ENCODE measurements around the gene SETD9.

Gene SETD9, protein sequence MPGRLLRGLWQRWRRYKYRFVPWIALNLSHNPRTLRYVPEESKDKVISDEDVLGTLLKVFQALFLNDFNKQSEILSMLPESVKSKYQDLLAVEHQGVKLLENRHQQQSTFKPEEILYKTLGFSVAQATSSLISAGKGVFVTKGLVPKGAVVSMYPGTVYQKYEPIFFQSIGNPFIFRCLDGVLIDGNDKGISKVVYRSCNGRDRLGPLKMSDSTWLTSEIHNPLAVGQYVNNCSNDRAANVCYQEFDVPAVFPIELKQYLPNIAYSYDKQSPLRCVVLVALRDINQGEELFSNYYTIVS

DNA sequence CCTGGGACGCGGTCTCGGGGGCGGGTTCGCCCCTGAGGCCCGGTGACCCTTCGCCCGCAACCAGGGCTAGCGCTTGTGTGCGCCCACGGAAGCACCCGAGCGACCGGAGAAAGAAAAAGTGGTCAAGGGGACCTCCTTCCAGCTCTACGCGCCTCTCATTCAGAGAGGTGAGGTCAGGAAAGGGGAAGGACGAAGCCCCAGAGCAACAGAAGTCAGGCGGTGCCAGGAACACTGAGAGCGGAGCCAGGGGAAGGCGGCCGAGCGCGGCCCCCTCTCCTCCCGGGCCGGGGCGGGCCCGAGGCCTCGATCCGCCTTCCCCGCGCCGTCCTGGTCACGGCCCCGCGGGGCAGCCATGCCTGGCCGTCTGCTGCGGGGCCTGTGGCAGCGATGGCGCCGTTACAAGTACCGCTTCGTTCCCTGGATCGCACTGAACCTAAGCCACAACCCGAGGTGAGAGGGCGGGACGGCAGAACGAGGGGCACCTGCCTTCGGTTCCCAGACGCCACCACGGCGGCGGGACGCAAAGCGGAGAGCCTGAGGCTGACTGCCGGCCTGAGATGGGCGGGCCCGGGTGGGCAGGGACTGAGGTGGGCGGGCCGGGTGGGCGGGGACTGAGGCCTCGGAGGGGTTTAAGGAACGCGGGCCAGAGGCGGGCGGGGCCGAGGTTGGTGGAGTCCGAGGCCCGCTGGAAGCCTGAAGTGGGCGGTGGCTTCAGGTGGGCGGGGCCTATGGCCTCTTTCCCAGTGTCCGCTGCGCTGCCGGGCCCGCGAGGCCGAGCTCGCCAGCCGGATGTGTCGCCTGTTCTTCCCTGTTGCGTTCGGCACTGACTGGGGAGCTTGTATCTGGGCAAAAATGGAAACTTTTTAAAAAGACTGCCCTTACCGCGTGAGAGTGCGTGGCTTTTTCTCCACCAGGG, at the start of gene SETD9:
TSS of gene SETD9 (plus strand) at position 303 of the 916 bp plus-strand sequence. CDS start at position 353, 50 bp downstream.
- no peaks in the 10 kb centered on the region for H3K36me3 ChIP-seq (replicated peaks)
- H3K4me3 ChIP-seq (ENCODE audit: low read depth, low read length): peak within 1 kb of the TSS; percentile 74
- in situ Hi-C loops (cut with HindIII; ENCODE audit: low pct_ligation_motif_present, low sequenced_read_pairs): loop anchor here (25.0 kb wide), 1 partner anchor 353 kb away; no protein-coding TSS in a partner anchor
- H3K27ac ChIP-seq: peak within 1 kb of the TSS; percentile 96
- DNase-seq: peak; percentile 96
- TF ChIP-seq, protein P1, sequence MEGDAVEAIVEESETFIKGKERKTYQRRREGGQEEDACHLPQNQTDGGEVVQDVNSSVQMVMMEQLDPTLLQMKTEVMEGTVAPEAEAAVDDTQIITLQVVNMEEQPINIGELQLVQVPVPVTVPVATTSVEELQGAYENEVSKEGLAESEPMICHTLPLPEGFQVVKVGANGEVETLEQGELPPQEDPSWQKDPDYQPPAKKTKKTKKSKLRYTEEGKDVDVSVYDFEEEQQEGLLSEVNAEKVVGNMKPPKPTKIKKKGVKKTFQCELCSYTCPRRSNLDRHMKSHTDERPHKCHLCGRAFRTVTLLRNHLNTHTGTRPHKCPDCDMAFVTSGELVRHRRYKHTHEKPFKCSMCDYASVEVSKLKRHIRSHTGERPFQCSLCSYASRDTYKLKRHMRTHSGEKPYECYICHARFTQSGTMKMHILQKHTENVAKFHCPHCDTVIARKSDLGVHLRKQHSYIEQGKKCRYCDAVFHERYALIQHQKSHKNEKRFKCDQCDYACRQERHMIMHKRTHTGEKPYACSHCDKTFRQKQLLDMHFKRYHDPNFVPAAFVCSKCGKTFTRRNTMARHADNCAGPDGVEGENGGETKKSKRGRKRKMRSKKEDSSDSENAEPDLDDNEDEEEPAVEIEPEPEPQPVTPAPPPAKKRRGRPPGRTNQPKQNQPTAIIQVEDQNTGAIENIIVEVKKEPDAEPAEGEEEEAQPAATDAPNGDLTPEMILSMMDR (IDR thresholded peaks at IDR 0.05; ENCODE audit: low read depth, low read length, missing control alignments): no peak
- no peaks in the 10 kb centered on the region for H3K27me3 ChIP-seq (replicated peaks)

DNA sequence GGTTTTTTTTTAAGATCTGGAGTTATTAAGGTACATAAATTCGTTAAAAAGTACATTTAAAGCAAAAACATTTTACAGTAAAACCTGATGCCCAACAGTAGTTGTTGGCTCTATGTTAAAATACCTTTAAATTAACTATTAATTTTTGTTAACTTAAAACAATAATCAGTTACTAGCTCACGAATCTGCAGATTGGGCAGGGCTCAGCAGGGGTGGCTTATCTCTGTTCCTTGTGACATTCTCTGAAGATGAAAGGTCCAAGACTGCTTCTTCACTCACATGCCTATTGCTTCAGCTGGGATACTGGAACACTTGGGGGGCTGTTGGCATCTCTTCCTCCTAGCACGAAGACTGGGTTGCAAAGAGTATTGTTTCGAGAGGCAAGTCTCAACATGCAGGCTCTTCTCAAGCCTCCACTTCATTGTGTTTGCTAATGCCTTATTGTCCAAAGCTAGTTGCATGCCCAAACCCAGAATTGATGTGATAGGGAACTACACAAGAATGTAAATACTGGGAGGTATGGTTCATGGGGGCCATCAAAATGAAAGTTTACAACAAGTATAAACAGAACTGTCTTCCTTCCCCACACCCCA, 47.4 kb upstream of the SETD9 start:
- Histone ChIP-seq H3K36me3 (replicated peaks) (peaks cover 7% of the 10 kb centered on the region), H3K4me3 (ENCODE audit: low read depth, low read length) (no peak overlapping the region), H3K27ac (no peak overlapping the region), H3K27me3 (replicated peaks) (no peaks in the 10 kb centered on the region)
- no peak for DNase-seq
- TF ChIP-seq, protein P1 (IDR thresholded peaks at IDR 0.05; ENCODE audit: low read depth, low read length, missing control alignments): no peak
- in situ Hi-C loops (cut with HindIII; ENCODE audit: low pct_ligation_motif_present, low sequenced_read_pairs): no loop called here

DNA sequence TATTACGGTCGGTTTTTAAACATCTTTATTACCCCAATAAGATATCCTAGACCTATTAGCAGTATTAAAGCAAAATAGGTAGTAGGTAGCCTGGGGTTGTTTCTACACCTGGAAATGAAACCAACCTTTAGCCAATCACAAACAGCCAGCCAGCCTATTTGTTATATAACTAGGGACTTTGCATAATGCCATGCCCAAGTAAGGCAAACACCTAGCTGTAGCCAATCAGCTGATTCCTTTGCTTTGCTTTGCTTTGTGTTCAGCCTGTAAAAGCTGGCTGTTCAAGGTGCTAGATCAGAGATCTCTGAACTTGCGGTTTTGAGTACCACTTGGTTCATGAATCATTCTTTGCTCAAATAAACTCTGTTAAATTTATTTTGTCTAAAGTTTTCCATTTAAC, 46.5 kb upstream of the SETD9 start:
- Histone ChIP-seq H3K36me3 (replicated peaks) (peaks cover 7% of the 10 kb centered on the region), H3K27me3 (replicated peaks) (no peaks in the 10 kb centered on the region), H3K4me3 (ENCODE audit: low read depth, low read length) (no peak overlapping the region), H3K27ac (no peak overlapping the region)
- TF ChIP-seq, protein P1 (IDR thresholded peaks at IDR 0.05; ENCODE audit: low read depth, low read length, missing control alignments): no peak
- in situ Hi-C loops (cut with HindIII; ENCODE audit: low pct_ligation_motif_present, low sequenced_read_pairs): no loop called here
- no peak for DNase-seq

DNA sequence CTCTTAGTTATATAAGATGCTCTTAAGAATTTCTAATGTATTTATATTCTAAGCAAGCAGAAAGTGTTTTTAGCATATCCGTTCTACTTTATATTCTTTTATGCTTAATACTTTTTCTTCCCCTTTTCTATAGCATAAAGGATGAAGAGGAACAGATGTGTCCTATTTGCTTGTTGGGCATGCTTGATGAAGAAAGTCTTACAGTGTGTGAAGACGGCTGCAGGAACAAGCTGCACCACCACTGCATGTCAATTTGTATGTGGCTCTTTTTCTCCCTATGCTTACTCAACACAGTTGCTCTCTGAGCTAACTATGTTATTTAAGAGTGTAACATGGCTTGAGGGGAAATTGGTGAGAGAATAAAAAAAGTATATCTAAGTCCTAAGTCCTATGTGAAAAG, 37.6 kb upstream of the SETD9 start:
- no peak for DNase-seq
- Histone ChIP-seq H3K36me3 (replicated peaks) (peaks cover 6% of the 10 kb centered on the region), H3K27ac (no peak overlapping the region), H3K4me3 (ENCODE audit: low read depth, low read length) (no peak overlapping the region), H3K27me3 (replicated peaks) (no peaks in the 10 kb centered on the region)
- in situ Hi-C loops (cut with HindIII; ENCODE audit: low pct_ligation_motif_present, low sequenced_read_pairs): no loop called here
- TF ChIP-seq, protein P1 (IDR thresholded peaks at IDR 0.05; ENCODE audit: low read depth, low read length, missing control alignments): no peak

DNA sequence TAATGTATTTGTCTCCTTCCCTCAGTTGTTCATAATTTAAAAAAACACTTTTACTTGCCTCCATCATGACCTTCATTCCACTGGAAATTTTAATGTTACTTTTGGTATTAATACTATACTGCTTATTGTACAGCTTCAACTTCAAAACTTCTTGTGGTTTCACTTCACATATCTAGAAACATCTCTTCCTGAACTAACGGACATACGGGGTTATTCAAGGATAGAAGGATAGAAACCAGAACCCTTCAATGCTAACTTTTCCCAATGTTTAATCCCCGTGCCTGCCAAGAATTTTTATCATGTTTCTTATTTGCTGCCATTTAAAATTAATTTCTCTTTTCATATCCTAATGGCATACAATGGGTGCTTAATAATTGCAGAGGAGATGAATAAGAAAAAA, 36.3 kb upstream of the SETD9 start:
- no peak overlapping the region for H3K27ac ChIP-seq
- no peak for DNase-seq
- H3K36me3 ChIP-seq (replicated peaks): peaks cover 6% of the 10 kb centered on the region

More for the DNA sequence above, 36.3 kb upstream of the SETD9 start:
- Histone ChIP-seq H3K4me3 (ENCODE audit: low read depth, low read length) (no peak overlapping the region), H3K27me3 (replicated peaks) (no peaks in the 10 kb centered on the region)
- TF ChIP-seq, protein P1 (IDR thresholded peaks at IDR 0.05; ENCODE audit: low read depth, low read length, missing control alignments): no peak
- in situ Hi-C loops (cut with HindIII; ENCODE audit: low pct_ligation_motif_present, low sequenced_read_pairs): no loop called here

Measured in brain microvascular endothelial cell (primary cell).